DMS 273 (cell line): ENCODE results near the gene MYBPC1.
"Not testable (repeated sequence)": the region's sequence is repeated elsewhere in the genome, so short reads cannot be mapped to it uniquely, and the experiment has no call there.

Source experiments
- DNase-seq: peaks from one replicate; lab custom pipeline; 2025; ENCODE audit not compliant: unreplicated experiment; lab: John Stamatoyannopoulos, UW

The MYBPC1 gene

DNA sequence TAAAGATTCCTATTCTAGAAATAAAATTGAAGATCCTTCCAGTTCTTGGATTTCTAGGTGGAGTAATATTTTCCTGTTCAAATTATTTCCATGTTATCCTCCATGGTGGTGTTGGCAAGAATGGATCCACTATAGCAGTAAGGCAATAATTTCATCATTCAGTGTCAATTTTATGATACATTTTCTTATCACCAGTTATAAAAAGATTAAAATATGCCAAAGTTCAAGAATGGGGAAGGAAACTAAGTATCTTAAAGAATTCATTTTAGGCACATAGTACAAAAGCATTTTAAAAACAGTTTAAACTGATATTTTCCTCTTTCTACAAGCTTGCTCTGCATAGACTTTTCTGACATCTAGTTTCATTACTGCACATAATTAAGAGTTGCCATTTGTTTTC is 125.3 kb downstream of the MYBPC1 start:
- DNase-seq: no peak

- DNase-seq: no peak
Measured at GRCh38 chr12:101722392-101722791, 127.6 kb downstream of the MYBPC1 start.

GRCh38 chr12:101727098-101727497 is 132.3 kb downstream of the MYBPC1 start:
- DNase-seq: no peak

GRCh38 chr12:101729842-101730241 is 135.1 kb downstream of the MYBPC1 start:
- no peak for DNase-seq

DNA sequence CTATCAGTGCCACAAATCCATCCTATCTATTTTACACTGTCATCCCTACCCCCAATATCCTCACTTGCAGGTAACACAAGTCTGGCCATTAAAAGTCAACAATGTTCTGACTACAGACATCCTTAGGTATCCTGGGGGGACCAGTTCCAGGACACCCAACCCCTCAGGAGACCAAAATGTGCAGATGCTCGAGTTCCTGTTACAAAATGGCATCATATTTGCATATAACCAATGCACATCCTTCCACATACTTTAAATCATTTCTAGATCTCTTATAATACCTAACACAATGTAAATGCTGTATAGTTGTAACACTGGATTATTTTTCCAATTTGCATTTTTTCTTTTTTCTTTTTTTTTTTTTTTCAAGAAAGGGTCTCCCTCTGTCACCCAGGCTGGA is 137.5 kb downstream of the MYBPC1 start:
- no peak for DNase-seq

- no peak for DNase-seq
Measured at GRCh38 chr12:101733166-101733565, 138.4 kb downstream of the MYBPC1 start.

DNA sequence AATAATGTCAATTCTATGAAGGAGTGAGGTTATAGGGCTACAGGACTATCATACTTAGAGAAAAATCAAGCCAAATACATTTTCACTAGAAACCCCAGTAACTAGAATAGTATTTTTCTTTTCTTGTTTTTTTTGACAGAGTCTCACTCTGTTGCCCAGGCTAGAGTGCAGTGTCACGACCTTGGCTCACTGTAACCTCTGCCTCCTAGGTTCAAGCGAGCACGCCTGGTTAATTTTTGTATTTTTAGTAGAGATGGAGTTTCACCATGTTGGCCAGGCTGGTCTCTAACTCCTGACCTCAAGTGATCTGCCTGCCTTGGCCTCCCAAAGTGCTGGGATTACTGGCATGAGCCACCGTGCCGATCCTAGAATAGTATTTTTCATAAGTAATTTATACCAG is 139.7 kb downstream of the MYBPC1 start:
- DNase-seq: not testable (repeated sequence)
